ENCODE results near the gene PRKCE. TPM values are rescaled to one million over a fixed set of nuclear protein-coding genes. Genes with fewer than 3 reads are reported as not detected.

PRKCE gene
- total and polyA plus RNA-seq, 2 of the 8 experiments (the other 6 are each of a cell fraction or from before 2014, with no cell fraction given), result 0.54 to 2.1 TPM

- H3K23me2 ChIP-seq (ENCODE audit: low read depth, low read length), result no peaks in the 10 kb centered on the region
Measured at GRCh38 chr2:46029332-46029811, 377.9 kb downstream of the PRKCE start.

More at GRCh38 chr2:46029332-46029811, 377.9 kb downstream of the PRKCE start:
- Histone ChIP-seq H3K27me3 (replicated peaks in 1 of 4; ENCODE audit: control insufficient read depth in 3 of 4, extremely low read depth in 1 of 4, insufficient read depth in 3 of 4, low read length in 3 of 4) (no peaks in the 10 kb centered on the region), H3K36me3 (ENCODE audit: control insufficient read depth in 2 of 4, insufficient read depth in 4 of 4, low read length in 3 of 4) (no peaks in the 10 kb centered on the region), H4K5ac (ENCODE audit: insufficient read length, low read depth, low read length) (no peak overlapping the region), H2AFZ (ENCODE audit: low read length) (no peak overlapping the region), H4K91ac (replicated peaks; ENCODE audit: insufficient read length, low read length) (no peak overlapping the region), H3K79me1 (ENCODE audit: low read depth, low read length) (no peaks in the 10 kb centered on the region), H3K23ac (ENCODE audit: insufficient read length) (no peak overlapping the region), H2BK15ac (ENCODE audit: low read length) (no peak overlapping the region), H2BK12ac (ENCODE audit: low read depth, low read length) (no peak overlapping the region), H3K18ac (ENCODE audit: extremely low read depth, low read length) (no peak overlapping the region), H3K4me2 (ENCODE audit: insufficient read depth in 1 of 2, low read depth in 2 of 2, low read length in 2 of 2) (no peak overlapping the region), H3K9me3 (ENCODE audit: insufficient read depth in 2 of 2, low read depth in 1 of 2, low read length in 1 of 2) (no peaks in the 10 kb centered on the region), H4K8ac (ENCODE audit: extremely low read depth, insufficient read depth, low read length) (no peak overlapping the region), H4K20me1 (replicated peaks in 1 of 2; ENCODE audit: control insufficient read depth in 1 of 2, insufficient read depth in 2 of 2, low read length in 2 of 2) (no peaks in the 10 kb centered on the region), H2BK120ac (replicated peaks; ENCODE audit: low read depth, low read length) (no peak overlapping the region), H3K4ac (replicated peaks; ENCODE audit: insufficient read length, low read depth, low read length) (no peak overlapping the region), H3K9ac (replicated peaks in 1 of 4; ENCODE audit: extremely low read depth in 1 of 4, low read depth in 3 of 4, low read length in 3 of 4) (peak overlapping the region in 1 of 4 experiments; percentile 34; a peak in 1 of 7 replicates), H3K4me3 (ENCODE audit: extremely low read depth in 1 of 4, insufficient read depth in 2 of 4, low read depth in 3 of 4, low read length in 4 of 4) (no peak overlapping the region), H3K27ac (ENCODE audit: low read depth, low read length) (no peak overlapping the region), H2AK5ac (ENCODE audit: low read depth, low read length) (no peak overlapping the region), H2BK5ac (ENCODE audit: low read depth, low read length) (no peak overlapping the region), H2BK20ac (ENCODE audit: low read length) (no peak overlapping the region), H3K56ac (replicated peaks; ENCODE audit: insufficient read length, low read depth, low read length) (no peak overlapping the region), H3K4me1 (replicated peaks in 1 of 4; ENCODE audit: control insufficient read depth in 3 of 4, insufficient read depth in 4 of 4, low read length in 3 of 4) (no peaks in the 10 kb centered on the region; a peak in 1 of 7 replicates), H3K79me2 (ENCODE audit: control insufficient read depth in 1 of 2, insufficient read depth in 2 of 2, low read length in 2 of 2) (no peaks in the 10 kb centered on the region; a peak in 1 of 4 replicates), H3K14ac (ENCODE audit: insufficient read length) (no peak overlapping the region)
- TF ChIP-seq ATF3 (IDR thresholded peaks at IDR 0.05; ENCODE audit: insufficient read depth, low read depth, low read length) (no peak), HDAC2 (IDR thresholded peaks at IDR 0.05; ENCODE audit: borderline replicate concordance in 1 of 2, low read depth in 2 of 2, low read length in 2 of 2) (peak in 1 of 2 experiments; percentile 81; a peak in 1 of 4 replicates), SIX5 (IDR thresholded peaks at IDR 0.05; ENCODE audit: low read depth, low read length) (no peak), KDM1A (IDR thresholded peaks at IDR 0.05; ENCODE audit: borderline replicate concordance, low read length) (peak; percentile 97), CBX8 (IDR thresholded peaks at IDR 0.05; ENCODE audit: borderline replicate concordance, low read depth, low read length) (no peak), CTCF (IDR thresholded peaks at IDR 0.05; ENCODE audit: control extremely low read depth in 1 of 3, insufficient read depth in 1 of 3, low read depth in 1 of 3, low read length in 3 of 3) (peak in 2 of 3 experiments; percentile 5 to 21; a peak in 2 of 4 replicates), RNF2 (IDR thresholded peaks at IDR 0.05; ENCODE audit: borderline replicate concordance, low read depth, low read length, missing control alignments, poor library complexity, severe bottlenecking) (no peak)
- CTCF ChIA-PET (ENCODE audit: partially characterized antibody), result interaction anchor here (1.0 to 3.2 kb wide), 11 partner anchors 8 to 117 kb away, joined by 3 to 13 read pairs (median 5); no protein-coding TSS in a partner anchor
- WGBS, 2 experiments (ENCODE audit: extremely low coverage in 1 of 2, insufficient coverage in 1 of 2, insufficient read length in 1 of 2, insufficient replicate concordance in 2 of 2, low coverage in 1 of 2, low lambda C conversion rate in 2 of 2, missing lambda C conversion rate in 1 of 2), result 85% methylated on average over 3 of the region's 5 CpGs; no CpG with 5 or more reads in 1 of the 2 experiments
- DNase-seq (ENCODE audit: low read depth in 1 of 2, low spot score in 2 of 2) (no peak), FAIRE-seq (no peak)
- POLR2A ChIA-PET (ENCODE audit: partially characterized antibody), result no interaction called here
